GM12891 (cell line): ENCODE data around the gene USP48.

Experiments used
- POLR2A ChIP-seq: IDR thresholded peaks from 2 replicates; pipeline ENCODE4 v1.6.1; 2011; ENCODE audit warnings: low read depth, low read length, control low read depth
- POLR2AphosphoS5 ChIP-seq: IDR thresholded peaks from 2 replicates; pipeline ENCODE4 v1.6.1; 2011; ENCODE audit warnings: low read depth, low read length, control low read depth
- SPI1 ChIP-seq: IDR thresholded peaks from 2 replicates; pipeline ENCODE4 v1.6.1; 2011; ENCODE audit warnings: low read depth, low read length, control low read depth
- TAF1 ChIP-seq: IDR thresholded peaks from 2 replicates; pipeline ENCODE4 v1.6.1; 2011; ENCODE audit warnings: low read depth, low read length, control low read depth

- TF ChIP-seq TAF1: no peak
- TF ChIP-seq POLR2AphosphoS5: no peak
- TF ChIP-seq POLR2A: no peak
- no peak for TF ChIP-seq SPI1
Observed at GRCh38 chr1:21638531-21639341, 144.2 kb downstream of the USP48 start.
